Sigmoid colon (tissue), 7 donors: ENCODE measurements around the gene PLXNA3. TPM values are rescaled to one million over a fixed set of nuclear protein-coding genes. Genes with fewer than 3 reads are reported as not detected.

ENCODE experiments used
- DNase-seq: peaks from one replicate; pipeline ENCODE4 v3.0.0-alpha.2; 2019
- H3K27ac ChIP-seq, 4 donors: fragments of 200-600 bp; sonication (generic); one replicate each; pipeline ENCODE4 v1.5.1; 2016 to 2019; ENCODE audit warnings: mild to moderate bottlenecking in 1 of 4
- H3K27me3 ChIP-seq, 3 donors: fragments of 200-600 bp; sonication (generic); one replicate each; pipeline ENCODE4 v1.5.1; 2019; ENCODE audit warnings: mild to moderate bottlenecking in 1 of 3
- H3K36me3 ChIP-seq, 4 donors: fragments of 200-600 bp; sonication (generic); one replicate each; pipeline ENCODE4 v1.5.1; 2016 to 2019
- H3K4me1 ChIP-seq, 4 donors: fragments of 200-600 bp; sonication (generic); one replicate each; pipeline ENCODE4 v1.5.1; 2017 to 2019
- H3K4me3 ChIP-seq, 4 donors: fragments of 200-600 bp; sonication (generic); one replicate each; pipeline ENCODE4 v1.5.1; 2017 to 2019; ENCODE audit warnings: mild to moderate bottlenecking in 2 of 4, moderate library complexity in 1 of 4
- H3K9me3 ChIP-seq, 4 donors: fragments of 200-600 bp in 3 of 4; sonication (generic) in 3 of 4; one replicate each; pipeline versions ENCODE4 v1.5.1 to v1.6.1; 2013 to 2019
- EP300 ChIP-seq, 4 donors: sonication (generic); formaldehyde crosslinking; IDR thresholded peaks; one replicate each; pipeline ENCODE4 v1.6.1; 2017; ENCODE audit warnings: antibody characterized with exemption in 4 of 4
- POLR2A ChIP-seq, 2 donors: fragments of 450-650 bp; IDR thresholded peaks; one replicate each; pipeline ENCODE4 v1.6.1; 2016; ENCODE audit warnings: antibody characterized with exemption in 2 of 2, mild to moderate bottlenecking in 2 of 2, moderate library complexity in 2 of 2
- POLR2AphosphoS5 ChIP-seq, 4 donors: sonication (generic); formaldehyde crosslinking; IDR thresholded peaks; one replicate each; pipeline ENCODE4 v1.6.1; 2017; ENCODE audit warnings: antibody characterized with exemption in 4 of 4
- WGBS, 2 donors: extraction: QIAGEN DNeasy Blood & Tissue Kit; methylation state at CpG; one replicate each; pipeline ENCODE4 v1.1.7; 2013; 5-methylcytosine and 5-hydroxymethylcytosine counted together
- intact Hi-C: fragments of 100-400 bp; cut with DNase I; formaldehyde crosslinking; loops from one replicate; pipeline ENCODE4 v1.15.1; 2023
- polyA plus RNA-seq, 3 donors: library from polyadenylated mRNA; stranded (reverse); fragments of 200-250 nt; gene quantifications; one replicate each; pipeline ENCODE4 v1.2.3, GENCODE V29; 2013
- total RNA-seq, 4 donors: library from RNA; depleted of rRNA; stranded (reverse); fragments of >200 nt; gene quantifications; one replicate each; pipeline ENCODE4 v1.1.0, GENCODE V29; 2016
- TF ChIP-seq, protein P1 (sequence below), 4 experiments: fragments of 450-650 bp in 3 of 4; fragments of 200-600 bp in 1 of 4; IDR thresholded peaks; one replicate each; pipeline ENCODE4 v1.5.1; 2016 to 2019; ENCODE audit warnings: antibody characterized with exemption in 4 of 4, mild to moderate bottlenecking in 3 of 4, moderate library complexity in 2 of 4
- donor health status: healthy with polysubstance abuse.
- donor health status: Bipolar disorder and iron deficiency.
- donor health status: healthy.

The PLXNA3 gene
- total and polyA plus RNA-seq, 7 donors, result 3.1 to 22.9 (median 6.1) TPM

GRCh38 chrX:154502098-154502497 is 44.0 kb downstream of the PLXNA3 start:
- H3K27me3 ChIP-seq, result no peaks in the 10 kb centered on the region
- intact Hi-C loops, result no loop called here
- H3K4me1 ChIP-seq, result no peaks in the 10 kb centered on the region
- WGBS, 2 donors, result 84% methylated on average over 8 of the region's 8 CpGs
- H3K27ac ChIP-seq, result no peak overlapping the region
- TF ChIP-seq EP300 (IDR thresholded peaks at IDR 0.05) (no peak), POLR2A (IDR thresholded peaks at IDR 0.05) (no peak), POLR2AphosphoS5 (IDR thresholded peaks at IDR 0.05) (no peak)
- TF ChIP-seq, protein P1, sequence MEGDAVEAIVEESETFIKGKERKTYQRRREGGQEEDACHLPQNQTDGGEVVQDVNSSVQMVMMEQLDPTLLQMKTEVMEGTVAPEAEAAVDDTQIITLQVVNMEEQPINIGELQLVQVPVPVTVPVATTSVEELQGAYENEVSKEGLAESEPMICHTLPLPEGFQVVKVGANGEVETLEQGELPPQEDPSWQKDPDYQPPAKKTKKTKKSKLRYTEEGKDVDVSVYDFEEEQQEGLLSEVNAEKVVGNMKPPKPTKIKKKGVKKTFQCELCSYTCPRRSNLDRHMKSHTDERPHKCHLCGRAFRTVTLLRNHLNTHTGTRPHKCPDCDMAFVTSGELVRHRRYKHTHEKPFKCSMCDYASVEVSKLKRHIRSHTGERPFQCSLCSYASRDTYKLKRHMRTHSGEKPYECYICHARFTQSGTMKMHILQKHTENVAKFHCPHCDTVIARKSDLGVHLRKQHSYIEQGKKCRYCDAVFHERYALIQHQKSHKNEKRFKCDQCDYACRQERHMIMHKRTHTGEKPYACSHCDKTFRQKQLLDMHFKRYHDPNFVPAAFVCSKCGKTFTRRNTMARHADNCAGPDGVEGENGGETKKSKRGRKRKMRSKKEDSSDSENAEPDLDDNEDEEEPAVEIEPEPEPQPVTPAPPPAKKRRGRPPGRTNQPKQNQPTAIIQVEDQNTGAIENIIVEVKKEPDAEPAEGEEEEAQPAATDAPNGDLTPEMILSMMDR (IDR thresholded peaks at IDR 0.05), result no peak
- H3K36me3 ChIP-seq, result peaks cover 0 to 22% (median 0%) of the 10 kb centered on the region in 4 donors
- DNase-seq, result no peak
- no peaks in the 10 kb centered on the region for H3K9me3 ChIP-seq
- no peak overlapping the region for H3K4me3 ChIP-seq

- Histone ChIP-seq H3K27me3 (no peaks in the 10 kb centered on the region), H3K4me3 (no peak overlapping the region), H3K36me3 (peaks cover 0 to 31% (median 0%) of the 10 kb centered on the region in 4 donors), H3K27ac (no peak overlapping the region), H3K4me1 (no peaks in the 10 kb centered on the region), H3K9me3 (no peaks in the 10 kb centered on the region)
- WGBS, 2 donors, result 75 to 91% methylated on average over 3 of the region's 3 CpGs
- intact Hi-C loops, result no loop called here
- no peak for DNase-seq
- TF ChIP-seq, protein P1 (IDR thresholded peaks at IDR 0.05), result no peak
- TF ChIP-seq POLR2AphosphoS5 (IDR thresholded peaks at IDR 0.05), result no peak
- no peak for TF ChIP-seq EP300 (IDR thresholded peaks at IDR 0.05)
- no peak for TF ChIP-seq POLR2A (IDR thresholded peaks at IDR 0.05)
Observed at GRCh38 chrX:154502989-154503388, 44.9 kb downstream of the PLXNA3 start.

DNA sequence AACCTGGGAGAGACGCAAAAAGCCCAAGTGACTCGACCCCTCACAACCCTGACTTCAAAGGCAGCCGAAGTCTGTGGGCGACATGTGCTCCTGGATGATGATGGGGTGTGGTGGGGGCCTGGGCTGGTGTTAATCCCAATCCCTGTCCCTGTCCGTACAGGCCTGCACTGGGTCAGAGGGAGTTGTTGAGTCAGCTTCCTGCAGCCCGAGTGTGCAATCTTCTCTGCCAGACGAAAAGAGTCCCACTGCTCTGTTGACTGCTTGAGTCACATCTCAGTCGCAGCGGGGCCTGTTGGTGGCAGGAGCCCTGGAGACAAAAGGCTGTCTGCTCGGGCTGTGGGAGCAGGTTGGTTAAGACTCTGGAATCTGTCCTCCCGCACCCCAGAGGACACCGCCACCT is 47.7 kb downstream of the PLXNA3 start:
- intact Hi-C loops, result no loop called here
- 80 to 90% methylated on average over 12 of the region's 12 CpGs for WGBS, 2 donors

DNA sequence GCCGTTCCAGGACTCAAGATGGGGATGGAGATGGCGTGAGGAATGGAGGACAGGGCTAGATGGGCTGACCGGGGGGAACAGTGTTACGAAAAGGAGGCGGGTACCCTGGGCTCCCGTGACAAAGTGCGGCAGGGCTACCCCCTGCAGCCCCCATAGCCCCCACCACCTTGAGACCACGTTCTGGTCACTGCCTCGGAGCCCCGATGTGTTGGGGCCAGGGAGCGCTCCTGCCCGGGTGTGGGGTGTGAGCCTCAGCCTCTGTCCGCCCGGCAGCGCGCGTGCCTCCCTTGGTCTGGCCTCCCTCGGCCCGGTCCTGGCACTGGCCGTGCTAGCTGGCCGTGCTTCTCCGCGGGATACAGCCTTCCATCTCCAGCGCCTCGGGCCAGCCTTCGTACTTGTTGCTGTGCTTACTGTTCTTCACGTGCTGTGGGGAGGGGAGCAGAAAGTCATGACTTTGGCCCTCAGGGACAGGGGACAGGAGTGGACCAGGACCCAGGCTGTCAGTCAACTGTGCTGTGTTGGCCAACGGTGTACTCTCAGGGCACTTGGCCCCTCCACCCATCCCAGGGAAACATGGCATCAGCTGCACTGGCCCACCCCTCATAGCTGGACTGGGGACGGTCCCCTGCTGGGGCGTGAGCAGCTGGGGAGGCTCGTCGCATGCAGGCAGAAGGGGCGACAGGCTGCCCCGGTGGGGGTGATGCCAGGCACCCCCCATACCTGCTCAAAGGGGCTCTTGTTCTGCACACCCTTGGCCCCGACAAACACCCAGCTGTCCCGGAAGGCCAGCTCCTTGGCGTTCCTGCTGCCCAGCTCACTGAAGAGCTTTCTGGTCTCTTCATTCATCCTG is 48.6 kb downstream of the PLXNA3 start:
- no peak for DNase-seq
- H3K27ac ChIP-seq, result no peak overlapping the region
- no peak overlapping the region for H3K4me3 ChIP-seq
- peaks cover 0 to 38% (median 0%) of the 10 kb centered on the region in 4 donors for H3K36me3 ChIP-seq
- 95% methylated on average over 37 of the region's 37 CpGs for WGBS, 2 donors
- H3K9me3 ChIP-seq, result no peaks in the 10 kb centered on the region
- H3K4me1 ChIP-seq, result no peaks in the 10 kb centered on the region
- no peaks in the 10 kb centered on the region for H3K27me3 ChIP-seq
- TF ChIP-seq POLR2AphosphoS5 (IDR thresholded peaks at IDR 0.05) (no peak), POLR2A (IDR thresholded peaks at IDR 0.05) (no peak), EP300 (IDR thresholded peaks at IDR 0.05) (no peak)
- TF ChIP-seq, protein P1 (IDR thresholded peaks at IDR 0.05), result no peak
- intact Hi-C loops, result no loop called here

More for the DNA sequence above, 47.7 kb downstream of the PLXNA3 start:
- Histone ChIP-seq H3K4me3 (no peak overlapping the region), H3K27me3 (no peaks in the 10 kb centered on the region), H3K36me3 (peaks cover 0 to 38% (median 0%) of the 10 kb centered on the region in 4 donors), H3K27ac (no peak overlapping the region), H3K9me3 (no peaks in the 10 kb centered on the region), H3K4me1 (no peaks in the 10 kb centered on the region)
- no peak for DNase-seq
- no peak for TF ChIP-seq POLR2A (IDR thresholded peaks at IDR 0.05)
- no peak for TF ChIP-seq POLR2AphosphoS5 (IDR thresholded peaks at IDR 0.05)
- no peak for TF ChIP-seq EP300 (IDR thresholded peaks at IDR 0.05)

GRCh38 chrX:154507673-154508383 is 49.7 kb downstream of the PLXNA3 start:
- H3K27ac ChIP-seq, result no peak overlapping the region
- no peaks in the 10 kb centered on the region for H3K4me1 ChIP-seq
- H3K9me3 ChIP-seq, result no peaks in the 10 kb centered on the region
- intact Hi-C loops, result no loop called here
- H3K4me3 ChIP-seq, result no peak overlapping the region
- TF ChIP-seq EP300 (IDR thresholded peaks at IDR 0.05), result no peak
- TF ChIP-seq, protein P1 (IDR thresholded peaks at IDR 0.05), result no peak
- no peak for TF ChIP-seq POLR2A (IDR thresholded peaks at IDR 0.05)
- no peak for TF ChIP-seq POLR2AphosphoS5 (IDR thresholded peaks at IDR 0.05)
- H3K36me3 ChIP-seq, result peaks cover 0 to 38% (median 0%) of the 10 kb centered on the region in 4 donors
- 90 to 92% methylated on average over 24 of the region's 24 CpGs for WGBS, 2 donors
- no peak for DNase-seq
- no peaks in the 10 kb centered on the region for H3K27me3 ChIP-seq
